OCI-LY1 (cell line): ENCODE data around the gene BRICD5.

Experiments used
- EZH2 ChIP-seq: fragments of 200-600 bp; sonication (generic), shearing (Covaris generic); IDR thresholded peaks from 2 replicates; pipeline ENCODE4 v1.8.0; 2017; ENCODE audit warnings: borderline replicate concordance, mixed run types, mild to moderate bottlenecking, antibody characterized with exemption, low read length, moderate library complexity, mixed read lengths
- TF ChIP-seq, protein P1 (sequence below): fragments of 200-600 bp; sonication (generic), shearing (Covaris generic); IDR thresholded peaks from 2 replicates; pipeline ENCODE4 v1.5.1; 2017; ENCODE audit warnings: mild to moderate bottlenecking, antibody characterized with exemption, low read length, moderate library complexity, mixed read lengths

DNA sequence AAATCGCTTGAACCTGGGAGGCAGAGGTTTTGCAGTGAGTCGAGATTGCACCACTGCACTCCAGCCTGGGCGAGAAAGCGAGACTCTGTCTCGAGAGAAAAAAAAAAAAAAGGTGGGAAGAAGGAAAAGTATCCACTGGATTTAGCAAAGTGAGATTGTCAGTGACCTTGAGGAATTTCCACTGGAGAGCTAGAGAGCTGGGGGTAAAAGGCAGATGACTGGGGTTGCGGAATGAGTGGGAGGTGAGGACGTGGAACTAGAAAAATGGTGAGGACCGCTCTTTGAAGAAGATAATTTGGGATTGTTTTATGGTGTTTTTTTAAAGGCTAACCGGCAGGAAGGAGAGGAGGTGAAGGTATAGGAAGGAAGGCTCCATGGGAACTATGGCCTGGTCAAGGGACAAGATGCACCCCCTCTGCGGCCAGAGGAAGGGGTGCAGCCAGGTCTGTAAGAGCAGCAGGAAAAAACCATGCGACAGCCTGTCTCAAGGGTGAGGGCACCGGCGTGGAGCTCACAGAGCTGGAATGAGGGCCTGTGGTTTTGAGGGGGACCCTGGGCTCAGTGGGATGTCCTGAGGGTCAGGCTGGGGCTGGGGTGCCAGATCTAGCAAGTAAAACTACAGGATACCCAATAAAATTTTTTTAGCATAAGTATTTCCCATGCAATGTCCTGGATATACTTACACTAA, 6.1 kb downstream of the BRICD5 start:
- TF ChIP-seq EZH2, result no peak
- TF ChIP-seq, protein P1, sequence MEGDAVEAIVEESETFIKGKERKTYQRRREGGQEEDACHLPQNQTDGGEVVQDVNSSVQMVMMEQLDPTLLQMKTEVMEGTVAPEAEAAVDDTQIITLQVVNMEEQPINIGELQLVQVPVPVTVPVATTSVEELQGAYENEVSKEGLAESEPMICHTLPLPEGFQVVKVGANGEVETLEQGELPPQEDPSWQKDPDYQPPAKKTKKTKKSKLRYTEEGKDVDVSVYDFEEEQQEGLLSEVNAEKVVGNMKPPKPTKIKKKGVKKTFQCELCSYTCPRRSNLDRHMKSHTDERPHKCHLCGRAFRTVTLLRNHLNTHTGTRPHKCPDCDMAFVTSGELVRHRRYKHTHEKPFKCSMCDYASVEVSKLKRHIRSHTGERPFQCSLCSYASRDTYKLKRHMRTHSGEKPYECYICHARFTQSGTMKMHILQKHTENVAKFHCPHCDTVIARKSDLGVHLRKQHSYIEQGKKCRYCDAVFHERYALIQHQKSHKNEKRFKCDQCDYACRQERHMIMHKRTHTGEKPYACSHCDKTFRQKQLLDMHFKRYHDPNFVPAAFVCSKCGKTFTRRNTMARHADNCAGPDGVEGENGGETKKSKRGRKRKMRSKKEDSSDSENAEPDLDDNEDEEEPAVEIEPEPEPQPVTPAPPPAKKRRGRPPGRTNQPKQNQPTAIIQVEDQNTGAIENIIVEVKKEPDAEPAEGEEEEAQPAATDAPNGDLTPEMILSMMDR, result no peak
